ENCODE measurements around the gene RASAL2.

Gene RASAL2

GRCh38 chr1:178093951-178094738, at the start of gene RASAL2:
RASAL2 (plus strand) TSS chr1:178094104; CDS start chr1:178094493, 389 bp downstream.
- H3K4me1 ChIP-seq (ENCODE audit: control insufficient read depth in 1 of 2, insufficient read depth in 1 of 2, low read depth in 1 of 2, low read length in 1 of 2) = peaks cover 7 to 17% of the 10 kb centered on the region in 2 experiments
- H3K9me3 ChIP-seq = no peaks in the 10 kb centered on the region
- peaks cover 77% of the 10 kb centered on the region for H3K27me3 ChIP-seq
- H3K4me3 ChIP-seq (ENCODE audit: low read depth in 1 of 2, low read length in 1 of 2) = peak within 1 kb of the TSS; percentile 46 to 61
- H3K27ac ChIP-seq = no peak within 1 kb of the TSS
- H3K36me3 ChIP-seq = no peaks in the 10 kb centered on the region
- TF ChIP-seq, protein P1, sequence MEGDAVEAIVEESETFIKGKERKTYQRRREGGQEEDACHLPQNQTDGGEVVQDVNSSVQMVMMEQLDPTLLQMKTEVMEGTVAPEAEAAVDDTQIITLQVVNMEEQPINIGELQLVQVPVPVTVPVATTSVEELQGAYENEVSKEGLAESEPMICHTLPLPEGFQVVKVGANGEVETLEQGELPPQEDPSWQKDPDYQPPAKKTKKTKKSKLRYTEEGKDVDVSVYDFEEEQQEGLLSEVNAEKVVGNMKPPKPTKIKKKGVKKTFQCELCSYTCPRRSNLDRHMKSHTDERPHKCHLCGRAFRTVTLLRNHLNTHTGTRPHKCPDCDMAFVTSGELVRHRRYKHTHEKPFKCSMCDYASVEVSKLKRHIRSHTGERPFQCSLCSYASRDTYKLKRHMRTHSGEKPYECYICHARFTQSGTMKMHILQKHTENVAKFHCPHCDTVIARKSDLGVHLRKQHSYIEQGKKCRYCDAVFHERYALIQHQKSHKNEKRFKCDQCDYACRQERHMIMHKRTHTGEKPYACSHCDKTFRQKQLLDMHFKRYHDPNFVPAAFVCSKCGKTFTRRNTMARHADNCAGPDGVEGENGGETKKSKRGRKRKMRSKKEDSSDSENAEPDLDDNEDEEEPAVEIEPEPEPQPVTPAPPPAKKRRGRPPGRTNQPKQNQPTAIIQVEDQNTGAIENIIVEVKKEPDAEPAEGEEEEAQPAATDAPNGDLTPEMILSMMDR (IDR thresholded peaks at IDR 0.05) = no peak

GRCh38 chr1:178046591-178047270, 47.2 kb upstream of the RASAL2 start:
- Histone ChIP-seq H3K9me3 (no peaks in the 10 kb centered on the region), H3K36me3 (no peaks in the 10 kb centered on the region), H3K27ac (no peak overlapping the region), H3K27me3 (no peaks in the 10 kb centered on the region), H3K4me1 (ENCODE audit: control insufficient read depth in 1 of 2, insufficient read depth in 1 of 2, low read depth in 1 of 2, low read length in 1 of 2) (no peaks in the 10 kb centered on the region), H3K4me3 (ENCODE audit: low read depth in 1 of 2, low read length in 1 of 2) (no peak overlapping the region)
- TF ChIP-seq, protein P1 (IDR thresholded peaks at IDR 0.05) = no peak

- Histone ChIP-seq H3K27ac (no peak overlapping the region), H3K36me3 (no peaks in the 10 kb centered on the region), H3K9me3 (no peaks in the 10 kb centered on the region), H3K4me3 (ENCODE audit: low read depth in 1 of 2, low read length in 1 of 2) (no peak overlapping the region), H3K27me3 (no peaks in the 10 kb centered on the region), H3K4me1 (ENCODE audit: control insufficient read depth in 1 of 2, insufficient read depth in 1 of 2, low read depth in 1 of 2, low read length in 1 of 2) (no peaks in the 10 kb centered on the region)
- TF ChIP-seq, protein P1 (IDR thresholded peaks at IDR 0.05) = no peak
These were observed 46.4 kb upstream of the RASAL2 start for GRCh38 chr1:178047403-178048093.

DNA sequence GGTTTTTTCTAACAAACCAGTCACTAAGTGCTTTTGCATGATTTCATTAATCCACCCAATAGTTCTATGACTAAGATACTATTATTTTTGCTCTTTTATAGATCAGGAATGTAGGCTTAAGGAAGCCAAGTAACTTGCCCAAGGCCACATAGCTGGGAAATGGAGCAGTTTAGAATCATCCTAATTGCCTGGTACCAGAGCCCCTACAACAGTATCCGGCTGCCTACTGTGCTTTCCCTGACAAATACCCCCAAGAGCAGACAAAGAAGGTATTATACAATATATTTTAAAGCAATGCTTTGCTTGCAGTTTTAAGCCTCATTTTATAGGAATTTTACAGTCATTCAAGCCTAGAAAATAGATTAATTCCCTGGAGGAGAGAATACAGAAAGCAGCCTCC, 45.5 kb upstream of the RASAL2 start:
- H3K9me3 ChIP-seq = no peaks in the 10 kb centered on the region
- H3K4me3 ChIP-seq (ENCODE audit: low read depth in 1 of 2, low read length in 1 of 2) = no peak overlapping the region
- H3K27ac ChIP-seq = no peak overlapping the region
- TF ChIP-seq, protein P1 (IDR thresholded peaks at IDR 0.05) = no peak
- no peaks in the 10 kb centered on the region for H3K27me3 ChIP-seq
- H3K4me1 ChIP-seq (ENCODE audit: control insufficient read depth in 1 of 2, insufficient read depth in 1 of 2, low read depth in 1 of 2, low read length in 1 of 2) = no peaks in the 10 kb centered on the region
- H3K36me3 ChIP-seq = no peaks in the 10 kb centered on the region

DNA sequence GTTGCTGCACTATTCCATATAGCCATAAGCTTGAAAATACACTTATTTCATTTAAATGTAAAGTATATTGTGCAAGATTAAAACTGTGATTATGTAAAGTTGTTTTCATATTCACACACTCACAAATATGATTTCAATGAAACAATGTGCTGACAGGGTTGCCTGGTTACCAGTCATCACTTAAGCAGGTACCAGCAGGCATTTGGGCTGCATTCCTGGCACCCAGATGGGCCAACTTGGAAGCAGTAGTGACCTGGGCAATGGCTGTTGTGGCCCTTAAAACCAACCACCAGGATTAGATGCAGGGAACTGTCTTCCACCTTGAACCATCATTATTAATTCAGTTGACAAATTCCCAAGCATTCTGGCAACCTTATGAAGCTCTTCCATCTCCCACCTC, 45.0 kb upstream of the RASAL2 start:
- Histone ChIP-seq H3K27ac (no peak overlapping the region), H3K9me3 (no peaks in the 10 kb centered on the region), H3K36me3 (no peaks in the 10 kb centered on the region), H3K27me3 (no peaks in the 10 kb centered on the region), H3K4me1 (ENCODE audit: control insufficient read depth in 1 of 2, insufficient read depth in 1 of 2, low read depth in 1 of 2, low read length in 1 of 2) (no peaks in the 10 kb centered on the region), H3K4me3 (ENCODE audit: low read depth in 1 of 2, low read length in 1 of 2) (no peak overlapping the region)
- TF ChIP-seq, protein P1 (IDR thresholded peaks at IDR 0.05) = no peak

All from neutrophil (primary cell).